Thymus (tissue), 11 donors: ENCODE data around the gene SLC1A1. TPM values are rescaled to one million over a fixed set of nuclear protein-coding genes. Genes with fewer than 3 reads are reported as not detected.
"Not testable (repeated sequence)": the region's sequence is repeated elsewhere in the genome, so short reads cannot be mapped to it uniquely, and the experiment has no call there.

Experiments used
- DNase-seq, 9 donors: peaks; one replicate each; pipeline ENCODE4 v3.0.0-alpha.2; 2013; ENCODE audit warnings: low spot score in 9 of 9, low read depth in 6 of 9, missing footprints in 1 of 9
- H3K27ac ChIP-seq, 2 donors: one replicate each; pipeline ENCODE4 v1.5.1; 2013; ENCODE audit warnings: control low read depth in 1 of 2, low read depth in 1 of 2, low read length in 1 of 2, mild to moderate bottlenecking in 1 of 2, moderate library complexity in 1 of 2
- H3K27me3 ChIP-seq, 2 donors: one replicate each; pipeline ENCODE4 v1.5.1; 2013; ENCODE audit warnings: low read length in 1 of 2; ENCODE audit not compliant: control insufficient read depth in 2 of 2, insufficient read depth in 1 of 2
- H3K36me3 ChIP-seq, 2 donors: one replicate each; pipeline ENCODE4 v1.5.1; 2013; ENCODE audit warnings: low read length in 1 of 2, mild to moderate bottlenecking in 1 of 2, moderate library complexity in 1 of 2; ENCODE audit not compliant: control insufficient read depth in 2 of 2, insufficient read depth in 2 of 2
- H3K4me1 ChIP-seq, 2 donors: one replicate each; pipeline ENCODE4 v1.5.1; 2013; ENCODE audit warnings: low read length in 2 of 2; ENCODE audit not compliant: control insufficient read depth in 2 of 2, insufficient read depth in 2 of 2
- H3K4me3 ChIP-seq, 2 donors: one replicate each; pipeline ENCODE4 v1.5.1; 2013; ENCODE audit warnings: low read length in 2 of 2, control low read depth in 1 of 2, mild to moderate bottlenecking in 1 of 2
- H3K9me3 ChIP-seq, 2 donors: one replicate each; pipeline ENCODE4 v1.5.1; 2013; ENCODE audit warnings: low read length in 1 of 2, mild to moderate bottlenecking in 1 of 2; ENCODE audit not compliant: control insufficient read depth in 2 of 2, insufficient read depth in 1 of 2
- WGBS: extraction: QIAGEN DNeasy Blood & Tissue Kit; methylation state at CpG from one replicate; pipeline ENCODE4 v1.1.7; 2013; 5-methylcytosine and 5-hydroxymethylcytosine counted together
- polyA plus RNA-seq: library from polyadenylated mRNA; stranded (reverse); fragments of 200-250 nt; gene quantifications from one replicate; pipeline ENCODE4 v1.2.3, GENCODE V29; 2013
- total RNA-seq: library from RNA; stranded (reverse); fragments of 120-200 nt; gene quantifications from one replicate; pipeline ENCODE4 v1.2.4, GENCODE V29; 2013
- donor health status: healthy.

The SLC1A1 gene
- total and polyA plus RNA-seq, 2 donors = 0.42 to 0.59 TPM

DNA sequence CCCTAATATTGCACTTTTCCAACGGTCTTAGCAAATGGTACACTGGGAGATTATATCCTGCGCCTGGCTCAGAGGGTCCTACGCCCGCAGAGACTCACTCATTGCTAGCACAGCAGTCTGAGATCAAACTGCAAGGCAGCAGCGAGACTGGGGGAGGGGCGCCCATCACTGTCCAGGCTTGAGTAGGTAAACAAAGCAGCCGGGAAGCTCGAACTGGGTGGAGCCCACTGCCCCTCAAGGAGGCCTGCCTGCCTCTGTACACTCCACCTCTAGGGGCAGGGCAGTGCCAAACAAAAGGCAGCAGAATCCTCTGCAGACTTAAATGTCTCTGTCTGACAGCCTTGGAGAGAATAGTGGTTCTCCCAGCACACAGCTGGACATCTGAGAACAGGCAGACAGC lies 41.1 kb downstream of the SLC1A1 start:
- 75% methylated on average over 8 of the region's 8 CpGs for WGBS
- not testable (repeated sequence) for H3K4me1 ChIP-seq, DNase-seq, H3K4me3 ChIP-seq, H3K27ac ChIP-seq, H3K36me3 ChIP-seq, H3K9me3 ChIP-seq, H3K27me3 ChIP-seq

DNA sequence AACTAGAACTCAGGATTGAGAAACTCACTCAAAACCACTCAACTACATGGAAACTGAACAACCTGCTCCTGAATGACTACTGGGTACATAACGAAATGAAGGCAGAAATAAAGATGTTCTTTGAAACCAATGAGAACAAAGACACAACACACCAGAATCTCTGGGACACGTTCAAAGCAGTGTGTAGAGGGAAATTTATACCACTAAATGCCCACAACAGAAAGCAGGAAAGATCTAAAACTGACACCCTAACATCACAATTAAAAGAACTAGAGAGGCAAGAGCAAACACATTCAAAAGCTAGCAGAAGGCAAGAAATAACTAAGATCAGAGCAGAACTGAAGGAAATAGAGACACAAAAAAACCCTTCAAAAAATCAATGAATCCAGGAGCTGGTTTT lies 43.6 kb downstream of the SLC1A1 start:
- DNase-seq, H3K36me3 ChIP-seq, H3K9me3 ChIP-seq, H3K4me3 ChIP-seq, H3K27me3 ChIP-seq, H3K4me1 ChIP-seq, H3K27ac ChIP-seq: not testable (repeated sequence)
- WGBS = 53% methylated on average over 1 of the region's 2 CpGs

DNA sequence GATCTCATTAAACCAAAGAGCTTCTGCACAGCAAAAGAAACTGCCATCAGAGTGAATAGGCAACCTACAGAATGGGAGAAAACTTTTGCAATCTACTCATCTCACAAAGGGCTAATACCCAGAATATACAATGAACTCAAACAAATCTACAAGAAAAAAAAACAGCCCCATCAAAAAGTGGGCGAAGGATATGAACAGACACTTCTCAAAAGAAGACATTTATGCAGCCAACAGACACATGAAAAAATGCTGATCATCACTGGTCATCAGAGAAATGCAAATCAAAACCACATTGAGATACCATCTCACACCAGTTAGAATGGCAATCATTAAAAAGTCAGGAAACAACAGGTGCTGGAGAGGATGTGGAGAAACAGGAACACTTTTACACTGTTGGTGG lies 45.9 kb downstream of the SLC1A1 start:
- H3K4me3 ChIP-seq, H3K36me3 ChIP-seq, H3K27me3 ChIP-seq, H3K9me3 ChIP-seq, DNase-seq, H3K4me1 ChIP-seq, H3K27ac ChIP-seq: not testable (repeated sequence)
- WGBS = 100% methylated on average over 1 of the region's 1 CpG

DNA sequence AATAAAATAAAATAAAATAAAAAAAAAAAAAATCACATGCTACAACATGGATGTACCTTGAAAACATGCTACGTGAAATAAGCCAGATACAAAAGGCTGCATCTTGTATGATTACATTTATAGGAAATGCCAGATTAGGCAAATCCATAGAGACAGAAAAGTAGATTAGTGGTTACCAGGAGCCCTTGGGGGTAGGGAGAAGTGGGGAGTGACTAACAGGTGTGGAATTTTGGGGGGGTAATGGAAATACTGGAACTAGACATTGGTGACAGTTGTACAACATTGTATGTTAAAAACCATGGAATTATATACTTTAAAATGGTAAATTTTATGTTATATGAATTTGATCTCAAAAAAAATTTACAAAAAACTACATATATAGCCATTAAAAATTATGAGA lies 47.3 kb downstream of the SLC1A1 start:
- whole genome bisulfite sequencing = 100% methylated on average over 1 of the region's 1 CpG
- H3K36me3 ChIP-seq = no peaks in the 10 kb centered on the region
- no peaks in the 10 kb centered on the region for H3K4me1 ChIP-seq
- no peaks in the 10 kb centered on the region for H3K27me3 ChIP-seq
- no peak overlapping the region for H3K4me3 ChIP-seq
- H3K27ac ChIP-seq = no peak overlapping the region
- no peak for DNase-seq
- H3K9me3 ChIP-seq = peaks cover 2 to 7% of the 10 kb centered on the region in 2 donors

DNA sequence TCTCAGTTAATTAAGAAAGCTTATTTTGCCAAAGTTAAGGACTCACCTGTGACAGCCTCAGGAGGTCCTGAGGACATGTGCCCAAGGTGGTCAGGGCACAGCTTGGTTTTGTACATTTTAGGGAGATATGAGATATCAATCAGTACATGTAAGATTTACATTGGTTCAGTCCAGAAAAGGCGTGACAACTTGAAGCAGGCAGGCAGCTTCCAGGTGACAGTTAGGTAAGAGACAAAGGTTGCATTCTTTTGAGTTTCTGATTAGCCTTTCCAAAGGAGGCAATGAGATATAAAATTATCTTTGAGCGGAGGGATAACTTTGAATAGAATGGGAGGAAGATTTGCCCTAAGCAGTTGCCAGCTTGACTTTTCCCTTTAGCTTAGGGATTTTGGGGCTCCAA lies 47.8 kb downstream of the SLC1A1 start:
- no peak for DNase-seq
- H3K27me3 ChIP-seq = no peaks in the 10 kb centered on the region
- H3K27ac ChIP-seq = no peak overlapping the region
- H3K9me3 ChIP-seq = peaks cover 2 to 7% of the 10 kb centered on the region in 2 donors
- no peak overlapping the region for H3K4me3 ChIP-seq
- H3K36me3 ChIP-seq = no peaks in the 10 kb centered on the region
- no peaks in the 10 kb centered on the region for H3K4me1 ChIP-seq
- WGBS = 96% methylated on average over 2 of the region's 2 CpGs

DNA sequence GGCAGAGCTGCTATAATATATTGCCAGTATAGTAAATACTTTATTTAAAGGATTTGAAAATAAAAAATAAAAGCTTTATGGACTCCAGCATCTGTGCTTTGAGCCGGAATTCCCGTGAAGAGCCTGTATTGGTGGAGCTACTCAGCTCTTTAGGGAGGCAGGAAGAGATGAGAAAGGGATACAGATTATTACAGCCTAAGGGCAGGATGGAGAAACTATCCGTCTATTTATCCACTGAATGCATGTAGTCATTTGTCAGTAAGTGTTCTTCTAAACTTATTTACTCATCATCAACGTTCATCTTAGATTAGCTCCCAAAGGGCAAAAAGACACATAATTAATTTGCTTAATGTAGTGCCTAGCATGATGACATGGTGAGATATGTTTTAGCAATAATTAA lies 48.4 kb downstream of the SLC1A1 start:
- H3K27ac ChIP-seq = no peak overlapping the region
- H3K4me1 ChIP-seq = no peaks in the 10 kb centered on the region
- DNase-seq = no peak
- no peaks in the 10 kb centered on the region for H3K36me3 ChIP-seq
- 83% methylated on average over 4 of the region's 4 CpGs for WGBS
- H3K4me3 ChIP-seq = no peak overlapping the region
- H3K9me3 ChIP-seq = peaks cover 2 to 7% of the 10 kb centered on the region in 2 donors
- H3K27me3 ChIP-seq = no peaks in the 10 kb centered on the region

DNA sequence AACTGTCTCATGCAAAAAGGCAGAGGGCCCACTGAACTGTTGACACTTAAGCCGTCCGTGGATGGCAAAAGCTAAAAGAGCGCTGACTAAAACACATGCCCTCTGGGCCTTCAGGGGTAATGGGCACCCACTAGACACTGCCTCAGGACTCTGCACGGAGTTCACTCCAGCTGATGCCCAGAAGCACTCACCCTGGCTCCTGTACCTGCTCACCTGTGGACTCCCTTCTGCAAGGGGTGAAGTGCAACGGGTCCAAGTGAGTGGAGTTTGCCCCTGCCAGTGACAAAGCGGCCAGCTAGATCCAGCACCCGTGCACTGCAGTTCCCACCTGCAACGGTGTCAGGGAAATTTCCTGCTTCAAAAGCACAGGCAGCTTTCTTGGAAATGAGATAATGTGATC lies 50.2 kb downstream of the SLC1A1 start:
- H3K36me3 ChIP-seq = no peaks in the 10 kb centered on the region
- H3K27ac ChIP-seq = no peak overlapping the region
- 95% methylated on average over 8 of the region's 8 CpGs for WGBS

DNA sequence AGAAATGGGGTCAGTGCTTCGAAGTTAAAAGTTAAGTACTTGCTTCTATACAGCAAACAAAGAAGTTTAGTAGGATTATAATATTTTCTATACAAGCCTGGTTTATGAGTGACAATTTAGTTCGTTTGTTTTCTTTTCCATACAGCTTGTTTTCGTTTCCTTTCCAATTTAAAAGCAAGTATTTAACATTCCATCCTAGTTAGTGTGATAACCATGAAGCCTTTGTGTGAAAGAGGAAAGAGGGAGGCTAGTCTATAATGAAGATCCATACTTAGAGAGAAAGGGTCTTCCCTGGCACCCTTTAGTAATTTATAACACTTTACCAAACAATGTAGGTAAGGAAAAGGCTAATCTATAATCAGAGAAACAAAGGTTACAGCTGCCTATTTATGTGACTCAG lies 51.0 kb downstream of the SLC1A1 start:
- 87% methylated on average over 3 of the region's 3 CpGs for WGBS
- no peak overlapping the region for H3K4me3 ChIP-seq
- no peak overlapping the region for H3K27ac ChIP-seq
- H3K4me1 ChIP-seq = no peaks in the 10 kb centered on the region
- H3K36me3 ChIP-seq = no peaks in the 10 kb centered on the region
- peaks cover 2 to 7% of the 10 kb centered on the region in 2 donors for H3K9me3 ChIP-seq
- H3K27me3 ChIP-seq = no peaks in the 10 kb centered on the region
- DNase-seq = no peak

More for the DNA sequence above, 50.2 kb downstream of the SLC1A1 start:
- Histone ChIP-seq H3K27me3 (no peaks in the 10 kb centered on the region), H3K4me1 (no peaks in the 10 kb centered on the region), H3K9me3 (peaks cover 2 to 7% of the 10 kb centered on the region in 2 donors), H3K4me3 (no peak overlapping the region)
- DNase-seq = no peak

DNA sequence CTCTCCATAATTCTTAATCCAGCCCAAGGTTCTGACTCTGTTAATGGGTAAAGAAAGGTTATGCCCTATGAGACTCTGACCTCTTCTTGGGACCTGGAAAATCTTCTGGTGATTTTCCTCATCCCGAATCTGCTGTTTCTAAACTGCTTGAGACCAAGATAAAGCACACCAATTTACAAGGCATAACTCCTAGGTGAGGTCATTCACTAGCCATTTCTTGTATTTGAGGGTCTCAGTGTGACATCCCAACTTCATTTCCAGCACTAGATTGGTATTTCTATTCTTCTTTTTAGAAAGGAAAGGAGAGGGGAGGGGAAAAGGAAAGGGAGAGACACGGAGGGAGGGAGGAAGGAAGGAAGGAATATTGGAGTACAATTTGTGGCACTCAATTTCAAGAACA lies 51.6 kb downstream of the SLC1A1 start:
- 55% methylated on average over 2 of the region's 2 CpGs for WGBS
- H3K4me1 ChIP-seq = no peaks in the 10 kb centered on the region
- no peak overlapping the region for H3K27ac ChIP-seq
- no peak for DNase-seq
- no peak overlapping the region for H3K4me3 ChIP-seq
- peaks cover 2 to 7% of the 10 kb centered on the region in 2 donors for H3K9me3 ChIP-seq
- no peaks in the 10 kb centered on the region for H3K36me3 ChIP-seq
- no peaks in the 10 kb centered on the region for H3K27me3 ChIP-seq

DNA sequence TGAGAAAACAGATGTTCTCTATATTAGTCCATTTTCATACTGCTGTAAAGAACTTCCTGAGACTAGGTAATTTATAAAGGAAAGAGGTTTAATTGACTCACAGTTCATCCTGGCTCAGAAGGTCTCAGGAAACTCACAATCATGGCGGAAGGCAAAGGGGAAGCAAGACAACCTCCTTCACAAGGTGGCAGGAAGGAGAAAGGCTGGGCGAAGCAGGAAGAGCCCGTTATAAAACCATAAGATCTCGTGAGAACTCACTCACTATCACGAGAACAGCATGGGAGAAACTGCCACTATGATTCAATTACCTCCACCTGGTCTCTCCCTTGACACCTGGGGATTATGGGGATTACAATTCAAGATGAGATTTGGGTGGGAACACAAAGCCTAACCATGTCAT lies 54.4 kb downstream of the SLC1A1 start:
- DNase-seq, H3K27me3 ChIP-seq, H3K36me3 ChIP-seq, H3K4me3 ChIP-seq, H3K27ac ChIP-seq, H3K9me3 ChIP-seq: not testable (repeated sequence)
- 67% methylated on average over 5 of the region's 5 CpGs for WGBS
- peaks cover 2 to 11% of the 10 kb centered on the region in 2 donors for H3K4me1 ChIP-seq
